SHP77 treated with DMSO at 0.1 percent for 48 hours (cell line): ENCODE data around the gene YIF1B.

Experiments used
- DNase-seq: peaks from one replicate; lab custom pipeline; 2025; lab: John Stamatoyannopoulos, UW

YIF1B gene

GRCh38 chr19:38333245-38333644 is 17.5 kb upstream of the YIF1B start:
- DNase-seq: no peak

DNA sequence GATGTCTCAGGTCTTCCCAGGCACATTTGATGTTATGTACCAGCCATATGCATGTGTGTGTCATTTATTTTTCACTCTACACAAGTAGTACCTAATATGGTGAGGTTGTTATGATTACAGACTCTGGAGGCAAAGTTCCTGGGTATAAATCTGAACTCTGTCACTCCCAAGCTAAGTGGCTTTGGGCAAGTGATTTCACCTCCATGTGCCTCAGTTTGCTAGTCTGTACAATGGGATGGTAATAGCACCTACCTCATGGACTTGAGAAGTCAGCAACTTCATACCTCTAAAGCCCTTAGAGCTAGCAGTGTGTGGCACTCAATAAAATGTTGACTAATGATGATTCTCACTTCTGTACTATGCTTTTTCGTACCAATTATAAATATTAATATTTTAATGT is 16.0 kb upstream of the YIF1B start:
- DNase-seq: no peak

DNA sequence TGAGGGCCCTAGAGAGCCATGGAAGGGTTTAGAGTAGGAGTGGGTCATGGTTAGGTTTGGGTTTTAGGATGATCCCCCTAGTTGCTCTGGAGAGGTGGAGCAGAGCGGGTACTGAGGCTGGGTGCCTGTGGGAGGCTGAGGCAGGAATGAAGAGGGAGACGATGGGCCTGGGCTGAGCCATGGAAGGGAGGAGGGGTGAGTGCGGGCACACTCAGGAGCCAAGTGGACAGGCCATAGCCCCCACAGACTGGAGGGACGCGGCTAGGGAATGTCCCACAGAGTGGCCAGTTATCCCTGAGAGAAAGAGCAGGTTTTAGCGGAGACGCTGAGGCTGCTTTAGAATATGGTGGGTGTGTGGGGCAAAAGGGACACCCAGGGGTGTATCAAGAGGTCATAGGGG is 13.9 kb upstream of the YIF1B start:
- DNase-seq: no peak

- DNase-seq: no peak
These were observed 10.8 kb upstream of the YIF1B start for GRCh38 chr19:38326591-38326990.

GRCh38 chr19:38324431-38324830 is 8.7 kb upstream of the YIF1B start:
- no peak for DNase-seq

DNA sequence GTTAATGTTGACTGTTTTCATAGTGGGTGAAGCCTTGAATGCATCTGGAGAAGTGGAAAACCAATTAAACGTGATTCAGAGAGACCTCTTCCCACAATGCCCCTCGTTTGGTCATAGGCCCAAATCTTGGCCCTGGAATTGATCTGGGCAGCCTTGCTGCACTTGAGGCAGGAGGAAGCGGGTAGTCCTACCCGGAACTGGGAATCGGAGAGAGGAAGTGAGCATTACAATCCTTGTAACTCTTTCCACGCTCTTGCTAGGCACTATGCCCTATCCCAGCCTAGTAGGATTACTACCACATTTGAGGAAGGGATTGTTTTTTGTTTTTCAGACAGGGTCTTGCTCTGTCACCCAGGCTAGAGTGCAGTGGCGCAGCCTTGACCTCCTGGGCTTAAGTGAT is 7.5 kb upstream of the YIF1B start:
- DNase-seq: no peak

GRCh38 chr19:38321646-38322196 is 6.0 kb upstream of the YIF1B start:
- no peak for DNase-seq

GRCh38 chr19:38320969-38321339 is 5.2 kb upstream of the YIF1B start:
- no peak for DNase-seq

DNA sequence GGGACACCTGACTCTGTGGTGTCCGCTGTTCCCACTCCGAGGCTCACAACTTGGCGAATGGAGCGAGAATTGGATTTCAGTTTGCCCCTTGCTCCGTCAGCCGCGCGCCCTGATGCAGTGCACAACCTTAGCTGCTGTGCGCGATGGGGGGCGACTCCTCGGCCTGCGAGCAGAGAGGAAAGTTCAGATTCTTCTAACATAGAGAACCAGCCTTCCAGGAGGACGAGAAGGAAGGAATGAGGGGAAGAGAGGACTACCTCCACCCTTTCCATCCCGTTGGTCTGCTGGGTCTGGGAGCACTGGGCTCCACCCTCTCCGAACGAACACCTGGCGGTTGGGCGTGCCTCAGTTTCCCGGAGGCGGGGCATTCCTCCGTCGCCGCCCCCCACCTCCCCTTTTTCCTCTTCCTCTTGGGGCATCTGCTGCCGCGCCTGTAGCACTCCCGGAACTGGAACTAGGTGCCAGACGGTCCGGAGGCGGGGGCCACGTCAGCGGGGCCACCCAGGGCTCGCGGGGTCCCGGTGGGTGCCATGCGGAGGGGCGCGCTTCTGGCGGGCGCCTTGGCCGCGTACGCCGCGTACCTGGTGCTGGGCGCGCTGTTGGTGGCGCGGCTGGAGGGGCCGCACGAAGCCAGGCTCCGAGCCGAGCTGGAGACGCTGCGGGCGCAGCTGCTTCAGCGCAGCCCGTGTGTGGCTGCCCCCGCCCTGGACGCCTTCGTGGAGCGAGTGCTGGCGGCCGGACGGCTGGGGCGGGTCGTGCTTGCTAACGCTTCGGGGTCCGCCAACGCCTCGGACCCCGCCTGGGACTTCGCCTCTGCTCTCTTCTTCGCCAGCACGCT is 3.9 kb upstream of the YIF1B start, which contains the start of gene KCNK6:
Gene KCNK6, plus strand, starts transcription at position 425 of the 838 bp plus-strand sequence. Its CDS starts 106 bp downstream, at position 531.
- no peak for DNase-seq

- DNase-seq: no peak
These were observed 2.9 kb upstream of the YIF1B start for GRCh38 chr19:38318660-38319059.

GRCh38 chr19:38317104-38317612 is 1.4 kb upstream of the YIF1B start:
- DNase-seq: no peak

GRCh38 chr19:38316477-38317067 is 825 bp upstream of the YIF1B start:
- DNase-seq: no peak

DNA sequence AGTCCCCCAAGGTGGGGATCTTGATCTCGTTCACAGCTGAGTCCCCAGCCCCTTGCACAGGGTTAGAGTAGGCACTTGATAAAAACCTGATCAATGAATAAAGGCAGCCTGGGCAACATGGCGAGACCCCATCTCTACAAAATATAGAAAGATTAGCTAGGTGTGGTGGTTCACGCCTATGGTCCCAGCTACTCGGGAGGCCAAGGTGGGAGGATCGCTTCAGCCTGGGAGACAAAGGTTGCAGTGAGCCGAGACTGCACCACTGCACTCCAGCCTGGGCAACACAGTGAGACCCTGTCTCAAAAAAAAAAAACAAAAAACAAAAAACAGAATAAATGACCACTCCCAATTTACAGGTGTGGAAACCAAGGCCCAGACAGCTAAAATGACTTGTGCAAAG is 4.8 kb downstream of the YIF1B start:
- DNase-seq: no peak

GRCh38 chr19:38310279-38310670 is 5.5 kb downstream of the YIF1B start:
- no peak for DNase-seq

DNA sequence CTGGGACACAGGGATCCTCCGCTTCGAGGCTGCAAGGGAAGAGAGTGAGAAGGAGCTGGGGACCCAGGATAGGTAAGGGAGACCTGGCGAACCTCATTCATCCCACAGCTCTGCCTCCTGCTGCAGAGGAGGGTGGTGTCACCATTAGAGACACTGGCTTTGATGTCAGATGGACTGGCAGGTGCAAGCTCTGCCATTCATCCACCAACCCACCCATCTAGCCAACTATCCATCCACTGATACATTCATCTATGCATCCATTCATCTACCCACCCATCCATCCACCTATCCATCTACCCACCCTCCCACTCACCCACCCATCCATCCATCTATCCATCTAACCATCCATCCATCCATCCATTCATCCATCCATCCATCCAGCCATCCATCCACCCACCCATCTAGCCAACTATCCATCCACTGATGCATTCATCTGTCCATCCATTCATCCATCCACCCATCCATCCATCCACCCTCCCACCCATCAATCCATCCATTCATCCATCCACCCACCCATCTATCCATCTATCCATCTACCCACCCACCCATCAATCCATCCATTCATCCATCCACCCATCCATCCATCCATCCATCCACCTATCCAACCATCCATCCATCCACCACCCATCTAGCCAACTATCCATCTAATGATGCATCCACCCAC is 6.0 kb downstream of the YIF1B start:
- DNase-seq: no peak

GRCh38 chr19:38308926-38309614 is 6.7 kb downstream of the YIF1B start:
- no peak for DNase-seq

- no peak for DNase-seq
These were observed 7.6 kb downstream of the YIF1B start for GRCh38 chr19:38308006-38308766.

GRCh38 chr19:38307597-38307996 is 8.2 kb downstream of the YIF1B start:
- DNase-seq: no peak

GRCh38 chr19:38307076-38307475 is 8.7 kb downstream of the YIF1B start:
- DNase-seq: no peak

- DNase-seq: no peak
These were observed 9.5 kb downstream of the YIF1B start for GRCh38 chr19:38306236-38306635.

- no peak for DNase-seq
These were observed 10.8 kb downstream of the YIF1B start for GRCh38 chr19:38304866-38305429.
